ENCODE data around the gene ADM2. TPM values are rescaled to one million over a fixed set of nuclear protein-coding genes. Genes with fewer than 3 reads are reported as not detected.
A peak's percentile ranks its signal among the peaks of the same experiment; 100 is the strongest.
"Not testable (repeated sequence)": the region's sequence is repeated elsewhere in the genome, so short reads cannot be mapped to it uniquely, and the experiment has no call there.

ADM2 gene
- total RNA-seq, 2 donors from 2014 or later, result 4.0 to 4.2 TPM

GRCh38 chr22:50532824-50533796, 51.8 kb downstream of the ADM2 start:
- Mint-ChIP-seq H3K9me3 (no peaks in the 10 kb centered on the region), H3K4me3 (peak overlapping the region; percentile 56), H3K27ac (no peak overlapping the region), H3K4me1 (peaks cover 5% of the 10 kb centered on the region), H3K27me3 (ENCODE audit: insufficient read depth) (peaks cover 54% of the 10 kb centered on the region), H3K36me3 (ENCODE audit: low read depth) (no peaks in the 10 kb centered on the region)
- H3K36me3 ChIP-seq (ENCODE audit: control insufficient read depth, insufficient read depth, low read length), result no peaks in the 10 kb centered on the region
- no peak overlapping the region for H3K9ac ChIP-seq (ENCODE audit: extremely low read depth, low read length, poor library complexity, severe bottlenecking)
- WGBS, 2 experiments (ENCODE audit: insufficient coverage in 1 of 2, insufficient read length in 1 of 2), result 90 to 97% methylated on average over 11 to 18 of the region's 19 CpGs
- DNase-seq, result no peak
- H3K27ac ChIP-seq (ENCODE audit: low read depth, low read length), result no peak overlapping the region
- TF ChIP-seq CTCF (conservative IDR thresholded peaks at IDR 0.05), result no peak
- no peaks in the 10 kb centered on the region for H3K4me1 ChIP-seq (ENCODE audit: control insufficient read depth, insufficient read depth, low read length)
- no peaks in the 10 kb centered on the region for H3K9me3 ChIP-seq (ENCODE audit: control insufficient read depth, low read length)
- no peak overlapping the region for H3K4me3 ChIP-seq (ENCODE audit: low read length)
- peaks cover 63% of the 10 kb centered on the region for H3K27me3 ChIP-seq (ENCODE audit: control insufficient read depth, insufficient read depth, low read length, poor library complexity, severe bottlenecking)

- WGBS, 2 experiments (ENCODE audit: insufficient coverage in 1 of 2, insufficient read length in 1 of 2), result 85 to 87% methylated on average over 11 to 21 of the region's 21 CpGs
- H3K36me3 Mint-ChIP-seq (ENCODE audit: low read depth); H3K4me3 ChIP-seq (ENCODE audit: low read length); H3K36me3 ChIP-seq (ENCODE audit: control insufficient read depth, insufficient read depth, low read length); H3K4me3 Mint-ChIP-seq; H3K4me1 Mint-ChIP-seq; DNase-seq; H3K9ac ChIP-seq (ENCODE audit: extremely low read depth, low read length, poor library complexity, severe bottlenecking); H3K4me1 ChIP-seq (ENCODE audit: control insufficient read depth, insufficient read depth, low read length); H3K9me3 Mint-ChIP-seq; H3K27ac ChIP-seq (ENCODE audit: low read depth, low read length); H3K27ac Mint-ChIP-seq; H3K9me3 ChIP-seq (ENCODE audit: control insufficient read depth, low read length): not testable (repeated sequence)
- H3K27me3 ChIP-seq (ENCODE audit: control insufficient read depth, insufficient read depth, low read length, poor library complexity, severe bottlenecking), result peaks cover 54% of the 10 kb centered on the region
- peaks cover 47% of the 10 kb centered on the region for H3K27me3 Mint-ChIP-seq (ENCODE audit: insufficient read depth)
These were observed 52.7 kb downstream of the ADM2 start for GRCh38 chr22:50533856-50534711.

GRCh38 chr22:50535113-50535512, 53.8 kb downstream of the ADM2 start:
- 97% methylated on average over 5 of the region's 8 CpGs; no CpG with 5 or more reads in 1 of the 2 experiments for WGBS, 2 experiments (ENCODE audit: insufficient coverage in 1 of 2, insufficient read length in 1 of 2)
- no peak overlapping the region for H3K27ac Mint-ChIP-seq

More at GRCh38 chr22:50535113-50535512, 53.8 kb downstream of the ADM2 start:
- Mint-ChIP-seq H3K4me1 (peaks cover 5% of the 10 kb centered on the region), H3K36me3 (ENCODE audit: low read depth) (no peaks in the 10 kb centered on the region), H3K4me3 (no peak overlapping the region), H3K9me3 (no peaks in the 10 kb centered on the region), H3K27me3 (ENCODE audit: insufficient read depth) (peaks cover 40% of the 10 kb centered on the region)
- TF ChIP-seq CTCF (conservative IDR thresholded peaks at IDR 0.05), result no peak
- no peak overlapping the region for H3K4me3 ChIP-seq (ENCODE audit: low read length)
- H3K27me3 ChIP-seq (ENCODE audit: control insufficient read depth, insufficient read depth, low read length, poor library complexity, severe bottlenecking), result peaks cover 43% of the 10 kb centered on the region
- H3K27ac ChIP-seq (ENCODE audit: low read depth, low read length), result no peak overlapping the region
- no peaks in the 10 kb centered on the region for H3K4me1 ChIP-seq (ENCODE audit: control insufficient read depth, insufficient read depth, low read length)
- H3K9me3 ChIP-seq (ENCODE audit: control insufficient read depth, low read length), result no peaks in the 10 kb centered on the region
- H3K9ac ChIP-seq (ENCODE audit: extremely low read depth, low read length, poor library complexity, severe bottlenecking), result no peak overlapping the region
- DNase-seq, result no peak
- H3K36me3 ChIP-seq (ENCODE audit: control insufficient read depth, insufficient read depth, low read length), result no peaks in the 10 kb centered on the region

Other genes starting within 250 kb of the ADM2 start
- gene TUBGCP6, start 236.5 kb upstream of the ADM2 start, total RNA-seq, result 10 to 100 TPM; 43.7 to 46.0 TPM
- gene HDAC10, start 230.3 kb upstream of the ADM2 start, total RNA-seq, result 10 to 100 TPM; 57.2 to 62.8 TPM
- 10 to 100 TPM; 46.5 to 57.0 TPM for gene MAPK12, start 219.9 kb upstream of the ADM2 start, total RNA-seq
- under 1 TPM; 0.33 to 0.40 TPM for gene MAPK11, start 211.2 kb upstream of the ADM2 start, total RNA-seq
- gene PLXNB2, start 173.9 kb upstream of the ADM2 start, total RNA-seq, result 10 to 100 TPM; 94.7 to 97.7 TPM
- 10 to 100 TPM in 1 of 2 donors, 1 to 10 TPM in 1; 8.3 to 14.2 TPM for gene DENND6B, start 154.5 kb upstream of the ADM2 start, total RNA-seq
- gene PPP6R2, start 138.2 kb upstream of the ADM2 start, total RNA-seq, result 10 to 100 TPM; 58.7 to 81.2 TPM
- 10 to 100 TPM; 89.9 to 90.1 TPM for gene SBF1, start 6.5 kb upstream of the ADM2 start, total RNA-seq
- gene MIOX, start 5.3 kb downstream of the ADM2 start, total RNA-seq, result not detected
- 10 to 100 TPM; 58.8 to 65.2 TPM for gene LMF2, start 26.2 kb downstream of the ADM2 start, total RNA-seq
- gene NCAPH2, start 26.7 kb downstream of the ADM2 start, total RNA-seq, result 10 to 100 TPM; 63.3 to 73.1 TPM
- gene SCO2, start 44.1 kb downstream of the ADM2 start, total RNA-seq, result 1 to 10 TPM in 1 of 2 donors, under 1 TPM in 1; 0.89 to 2.3 TPM
- gene TYMP, start 48.5 kb downstream of the ADM2 start, total RNA-seq, result 1 to 10 TPM; 1.2 to 2.1 TPM
- not detected for gene KLHDC7B, start 64.4 kb downstream of the ADM2 start, total RNA-seq
- gene SYCE3, start 81.4 kb downstream of the ADM2 start, total RNA-seq, result under 1 TPM; 0.70 to 0.91 TPM
- 100 to 1,000 TPM in 1 of 2 donors, 10 to 100 TPM in 1; 83.5 to 105 TPM for gene CPT1B, start 96.9 kb downstream of the ADM2 start, total RNA-seq
- gene CHKB, start 101.3 kb downstream of the ADM2 start, total RNA-seq, result 100 to 1,000 TPM; 108 TPM
- gene MAPK8IP2, start 119.2 kb downstream of the ADM2 start, total RNA-seq, result 1 to 10 TPM; 1.2 to 1.4 TPM
- gene ARSA, start 146.6 kb downstream of the ADM2 start, total RNA-seq, result 10 to 100 TPM; 28.6 to 30.6 TPM
- gene SHANK3, start 191.3 kb downstream of the ADM2 start, total RNA-seq, result 10 to 100 TPM in 1 of 2 donors, 1 to 10 TPM in 1; 9.4 to 11.1 TPM

All from endodermal cell (in vitro differentiated cells).